Measurements from ENCODE around the gene PFKFB1.
"Not testable (repeated sequence)": the region's sequence is repeated elsewhere in the genome, so short reads cannot be mapped to it uniquely, and the experiment has no call there.

The PFKFB1 gene

GRCh38 chrX:54992911-54993622 lies 921 bp downstream of the PFKFB1 start:
- DNase-seq = no peak

- DNase-seq = no peak
Measured at GRCh38 chrX:54991706-54992105, 2.3 kb downstream of the PFKFB1 start.

- not testable (repeated sequence) for DNase-seq
Measured at GRCh38 chrX:54983306-54983705, 10.7 kb downstream of the PFKFB1 start.

DNA sequence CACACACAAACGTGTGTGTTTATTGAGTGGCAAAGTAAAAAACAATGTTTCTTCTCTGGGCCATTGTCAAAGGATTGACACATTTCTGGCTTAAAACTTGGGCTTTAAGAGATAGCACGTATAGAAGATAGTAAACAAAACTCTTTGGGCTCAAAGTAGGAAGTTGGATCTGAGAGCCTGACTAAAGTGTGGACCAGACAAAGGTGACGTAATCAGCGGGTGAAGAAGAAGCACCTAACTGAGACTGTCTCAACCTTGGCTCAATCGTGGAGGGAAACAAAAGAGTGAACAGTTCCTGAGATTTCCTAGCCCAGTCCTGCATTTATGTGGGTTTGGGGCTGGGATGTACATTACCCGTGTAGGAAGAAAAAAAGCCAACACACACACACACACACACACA lies 13.7 kb downstream of the PFKFB1 start:
- no peak for DNase-seq

GRCh38 chrX:54979432-54979831 lies 14.6 kb downstream of the PFKFB1 start:
- no peak for DNase-seq

DNA sequence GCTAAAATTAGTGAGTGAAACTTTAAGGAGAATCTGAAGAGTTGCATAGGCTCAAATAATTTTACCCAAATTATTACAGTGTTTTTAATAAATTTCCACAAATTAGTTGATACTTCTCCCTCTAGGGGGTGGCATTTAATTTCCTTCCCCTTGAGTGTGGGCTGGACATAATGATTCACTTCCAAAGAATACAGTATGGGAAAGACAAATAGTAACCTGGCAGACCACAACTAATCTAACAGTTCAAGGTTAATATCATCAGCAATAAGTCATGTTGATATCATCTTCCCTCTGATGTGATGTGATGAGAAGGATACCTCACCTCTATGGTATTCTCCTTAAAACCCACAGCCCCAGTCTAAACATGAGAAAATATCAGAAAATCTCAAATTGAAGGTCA lies 15.5 kb downstream of the PFKFB1 start:
- DNase-seq = peak; percentile 2

GRCh38 chrX:54977387-54977786 lies 16.6 kb downstream of the PFKFB1 start:
- DNase-seq = no peak

DNA sequence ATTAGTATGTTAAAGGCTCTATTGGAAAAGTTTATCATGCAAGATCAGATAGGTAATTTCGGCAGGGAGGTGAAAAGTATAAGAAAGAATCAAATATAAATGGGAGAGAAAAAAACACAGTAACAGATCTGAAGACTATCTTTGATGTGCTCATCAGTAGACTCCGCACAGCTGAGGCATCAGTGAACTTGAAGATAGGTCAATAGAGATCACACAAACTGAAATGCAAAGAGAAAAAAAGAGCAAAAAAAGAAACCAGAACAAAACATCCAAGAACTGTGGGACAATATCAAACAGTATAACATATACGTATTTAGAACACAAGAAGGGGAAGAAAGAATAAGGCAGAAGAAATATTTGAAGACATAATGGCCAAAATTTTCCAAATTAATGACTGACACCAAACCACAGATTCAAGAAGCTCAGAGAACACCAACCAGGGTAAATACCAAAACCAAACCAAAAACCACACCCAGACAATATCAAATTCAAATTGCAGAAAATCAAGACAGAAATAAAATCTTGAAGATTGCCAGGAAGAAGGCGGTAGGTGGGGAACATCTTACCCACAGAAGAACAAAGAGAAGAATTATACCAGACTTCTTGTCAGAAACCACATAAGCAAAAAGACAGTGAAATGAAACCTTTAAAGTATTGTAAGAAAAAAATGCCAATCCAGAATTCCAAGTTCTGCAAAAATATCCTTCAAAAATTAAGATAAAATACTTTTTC lies 29.1 kb downstream of the PFKFB1 start:
- no peak for DNase-seq

DNA sequence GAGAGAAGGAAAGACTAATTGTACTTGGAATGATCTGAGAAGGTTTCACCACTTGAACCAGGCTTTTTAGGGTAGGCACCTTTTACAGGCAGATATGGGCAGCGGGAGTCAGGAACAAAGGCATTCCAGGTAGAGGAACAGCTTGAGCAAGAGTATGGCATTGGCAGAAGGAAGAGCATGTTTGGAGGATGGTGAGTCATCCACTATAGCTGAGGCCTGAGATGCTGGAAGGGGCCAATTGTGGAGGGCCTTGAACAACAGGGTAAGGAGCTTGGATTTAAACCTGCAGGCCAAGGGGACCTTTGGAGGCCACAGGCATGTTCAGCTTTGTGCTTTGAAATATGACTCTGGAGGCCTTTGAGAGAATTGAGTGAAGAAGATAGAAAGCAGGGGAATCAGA lies 32.2 kb downstream of the PFKFB1 start:
- DNase-seq = no peak

DNA sequence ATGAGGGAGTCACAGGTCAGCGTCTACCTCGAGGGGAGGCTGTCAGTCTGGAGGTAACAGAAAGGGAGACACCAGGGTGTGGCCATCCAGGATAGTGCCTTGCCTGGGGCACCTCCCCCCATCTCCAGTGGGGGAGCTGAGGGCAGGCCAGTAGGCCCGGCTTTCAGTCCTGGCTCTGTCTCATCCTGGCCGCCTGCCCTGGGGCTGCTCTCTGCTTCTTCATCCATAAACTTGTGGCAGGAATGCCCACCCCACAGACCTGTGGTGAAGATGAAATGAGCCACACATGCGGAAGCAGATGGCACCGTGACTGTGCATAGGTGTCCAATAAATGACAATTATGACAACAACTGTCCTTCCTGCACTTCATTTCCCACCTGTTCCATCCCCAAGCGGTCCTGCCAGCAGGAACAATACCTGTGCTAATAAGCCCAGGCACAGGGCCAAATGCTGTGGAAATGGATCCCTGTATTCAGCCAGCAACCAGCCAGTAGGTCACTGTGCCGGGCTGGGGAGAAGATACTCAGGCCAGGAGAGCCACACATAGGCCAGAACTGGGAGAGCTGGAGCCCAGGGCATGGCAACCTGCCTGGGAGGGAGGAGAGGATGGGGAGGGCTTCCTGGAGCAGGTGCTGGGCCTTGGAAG lies 43.1 kb downstream of the PFKFB1 start:
- DNase-seq = no peak

DNA sequence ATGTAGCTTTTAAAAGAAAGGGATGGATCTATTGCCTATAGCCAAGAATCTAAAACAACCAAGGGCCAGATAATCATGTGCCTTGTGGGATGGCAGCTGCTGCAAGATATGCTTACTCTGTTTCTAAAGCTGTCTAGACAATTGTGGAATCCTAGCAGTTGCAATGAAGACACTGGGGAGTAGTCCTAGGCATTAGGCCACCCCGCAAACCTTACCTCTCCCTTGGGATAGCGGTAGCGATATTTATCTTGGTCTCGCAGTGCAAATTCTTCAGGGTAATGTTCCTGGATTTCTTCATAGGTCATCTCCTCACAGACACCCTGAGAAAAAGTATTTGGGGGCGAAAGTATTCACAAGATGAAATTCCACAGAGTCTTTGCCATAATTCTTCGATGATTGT lies 48.8 kb downstream of the PFKFB1 start:
- no peak for DNase-seq

DNA sequence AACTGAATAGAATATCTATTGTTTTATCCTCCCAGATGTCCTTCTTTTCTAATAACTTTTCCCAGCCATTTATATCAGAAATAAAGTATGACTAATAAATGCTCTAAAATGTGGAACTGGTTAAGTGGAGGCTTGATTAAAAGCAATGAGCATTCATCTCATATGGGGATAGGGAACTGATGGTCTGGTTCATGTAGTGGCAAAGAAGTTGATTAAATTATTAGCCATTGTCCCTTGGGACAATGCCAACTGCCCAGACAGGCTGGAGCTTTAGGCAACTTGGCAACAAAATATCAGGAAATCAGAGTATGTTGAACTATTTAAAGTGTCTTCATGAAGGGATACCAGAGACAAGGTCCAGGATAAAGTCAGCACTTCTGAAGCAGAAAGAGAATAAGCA lies 49.2 kb downstream of the PFKFB1 start:
- DNase-seq = no peak

DNA sequence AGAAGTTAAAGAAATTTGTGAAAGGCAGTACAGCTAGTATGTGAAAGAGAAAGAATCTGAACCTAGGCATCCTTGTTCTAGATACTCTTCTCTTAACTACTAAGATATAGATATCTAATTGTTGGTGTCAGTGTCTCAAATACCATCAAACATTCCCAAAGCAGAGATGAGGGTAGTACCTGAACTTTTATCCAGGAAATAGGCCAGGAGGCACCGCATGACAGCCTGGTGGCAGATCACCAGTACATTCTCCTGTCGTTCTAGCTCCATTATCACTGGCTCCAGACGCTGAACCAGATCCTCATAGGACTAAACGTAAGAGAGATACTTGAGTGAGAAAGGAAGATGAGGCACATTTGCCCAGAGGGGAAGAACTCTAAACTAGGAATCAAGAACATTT lies 56.6 kb downstream of the PFKFB1 start:
- DNase-seq = no peak

DNA sequence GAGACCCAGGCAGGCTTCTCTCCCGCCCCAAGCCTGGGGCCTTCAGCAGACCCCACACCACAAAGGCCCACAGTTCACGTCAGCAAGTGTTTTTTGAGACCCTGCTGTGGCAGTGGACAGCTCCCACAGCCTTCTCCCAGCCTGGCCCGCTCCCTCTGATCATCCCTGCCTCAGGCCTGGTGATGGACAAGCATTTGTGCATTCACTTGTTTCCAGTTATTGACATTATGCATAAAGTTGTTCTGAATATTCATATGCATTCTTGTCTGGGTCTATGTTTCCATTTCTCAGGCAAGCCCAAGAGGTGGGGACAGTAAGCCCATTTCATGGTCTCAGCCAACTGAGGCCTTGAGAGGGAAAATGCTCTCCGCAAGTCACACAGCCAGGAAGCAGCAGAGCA lies 58.7 kb downstream of the PFKFB1 start:
- no peak for DNase-seq

- no peak for DNase-seq
Measured at GRCh38 chrX:54934890-54935289, 59.1 kb downstream of the PFKFB1 start.

- DNase-seq = no peak
Measured at GRCh38 chrX:54934058-54934457, 59.9 kb downstream of the PFKFB1 start.

GRCh38 chrX:54933150-54933826 lies 60.7 kb downstream of the PFKFB1 start:
- no peak for DNase-seq

DNA sequence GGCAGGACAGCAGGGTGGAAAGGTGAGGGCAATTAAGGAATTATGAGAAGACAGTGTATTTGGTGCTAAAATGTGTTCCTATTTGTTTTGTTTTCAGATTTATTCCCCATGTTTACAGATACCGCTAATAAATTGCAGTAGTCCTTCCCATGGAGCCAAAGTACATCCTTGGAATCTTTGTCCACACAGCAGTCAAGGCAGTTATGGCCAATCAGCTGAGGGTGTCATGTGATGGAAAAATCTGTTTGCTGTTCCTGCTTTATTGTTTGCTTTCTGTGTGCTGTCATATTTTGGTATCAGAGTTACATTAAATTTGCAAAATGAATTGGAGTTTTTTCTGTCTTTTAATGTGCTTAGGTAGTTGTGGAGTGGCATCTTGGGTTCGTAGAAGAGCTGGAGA lies 62.9 kb downstream of the PFKFB1 start:
- DNase-seq = no peak

GRCh38 chrX:54930291-54931049 lies 63.5 kb downstream of the PFKFB1 start:
- no peak for DNase-seq

DNA sequence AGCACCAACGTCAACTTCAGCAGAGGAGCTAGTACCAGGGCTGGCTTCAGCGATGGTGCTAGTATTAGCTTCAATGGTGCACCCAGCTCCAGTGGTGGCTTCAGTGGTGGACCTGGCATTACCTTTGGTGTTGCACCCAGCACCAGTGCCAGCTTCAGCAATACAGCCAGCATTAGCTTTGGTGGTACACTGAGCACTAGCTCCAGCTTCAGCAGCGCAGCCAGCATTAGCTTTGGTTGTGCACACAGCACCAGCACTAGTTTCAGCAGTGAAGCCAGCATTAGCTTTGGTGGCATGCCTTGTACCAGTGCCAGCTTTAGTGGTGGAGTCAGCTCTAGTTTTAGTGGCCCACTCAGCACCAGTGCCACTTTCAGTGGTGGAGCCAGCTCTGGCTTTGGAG lies 65.1 kb downstream of the PFKFB1 start:
- no peak for DNase-seq

- no peak for DNase-seq
Measured at GRCh38 chrX:54926978-54927377, 67.0 kb downstream of the PFKFB1 start.

GRCh38 chrX:54923376-54923775 lies 70.6 kb downstream of the PFKFB1 start:
- no peak for DNase-seq

DNA sequence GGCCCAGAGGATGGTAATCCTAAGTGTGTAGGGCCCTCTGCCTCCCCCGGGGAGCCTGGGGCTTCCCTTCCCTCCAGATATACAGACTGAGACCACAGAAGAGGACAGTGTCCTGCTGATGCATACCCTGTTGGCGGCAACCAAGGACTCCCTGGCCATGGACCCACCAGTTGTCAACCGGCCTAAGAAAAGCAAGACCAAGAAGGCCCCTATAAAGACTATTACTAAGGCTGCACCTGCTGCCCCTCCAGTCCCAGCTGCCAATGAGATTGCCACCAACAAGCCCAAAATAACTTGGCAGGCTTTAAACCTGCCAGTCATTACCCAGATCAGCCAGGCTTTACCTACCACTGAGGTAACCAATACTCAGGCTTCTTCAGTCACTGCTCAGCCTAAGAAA lies 71.4 kb downstream of the PFKFB1 start:
- no peak for DNase-seq

All from fibroblast of skin of abdomen (primary cell).